Stimulated activated CD4-positive, alpha-beta T cell treated with anti-CD3 and anti-CD28 coated beads, Interleukin-12 subunit alpha, Interleukin-12 subunit beta, amount 100 ng/mL, for 48 hours (primary cell): ENCODE results near the gene GPAT3.
"Not testable (repeated sequence)": the region's sequence is repeated elsewhere in the genome, so short reads cannot be mapped to it uniquely, and the experiment has no call there.

Source experiments
- DNase-seq, 3 donors: peaks; one replicate each; pipeline ENCODE4 v3.0.0-alpha.2; 2020; ENCODE audit warnings: low read depth in 2 of 3, low spot score in 1 of 3

Gene GPAT3

DNA sequence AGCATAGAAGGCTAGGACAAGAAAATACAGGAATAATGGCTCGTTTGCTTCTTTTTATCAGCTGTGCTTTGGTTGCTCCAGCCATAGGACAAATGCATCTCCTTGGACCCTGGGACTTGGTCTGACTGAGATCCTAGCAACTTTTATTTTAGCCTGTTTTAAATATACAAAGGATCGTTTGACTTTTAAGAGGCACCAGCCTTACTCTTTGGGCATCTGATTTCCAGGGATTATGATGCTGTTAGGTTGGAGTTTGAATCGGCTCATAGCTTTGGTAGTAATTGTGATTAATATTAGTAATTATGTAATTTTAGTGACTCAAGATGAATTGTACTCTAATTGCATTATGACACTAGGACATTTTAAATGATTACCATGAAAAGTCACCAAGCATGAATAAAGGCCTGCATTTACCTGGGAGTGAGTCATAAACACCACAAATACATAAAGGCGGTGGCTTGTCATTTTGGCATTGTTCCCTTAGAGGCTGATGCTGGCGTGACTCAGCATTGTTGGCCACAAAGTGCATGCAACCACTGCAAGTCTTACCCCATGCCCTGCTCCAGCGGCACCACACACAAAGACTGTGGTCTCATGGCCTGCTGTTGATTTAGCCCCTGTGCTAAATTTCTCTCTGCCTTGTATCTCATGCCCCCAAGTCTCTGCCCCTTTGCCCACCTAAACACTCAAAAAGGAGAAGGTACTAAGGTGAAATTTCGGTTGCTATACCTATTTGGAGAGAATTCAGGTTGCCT, 12.4 kb downstream of the GPAT3 start:
- peak; percentile 54 to 62 (median 54) for DNase-seq

DNA sequence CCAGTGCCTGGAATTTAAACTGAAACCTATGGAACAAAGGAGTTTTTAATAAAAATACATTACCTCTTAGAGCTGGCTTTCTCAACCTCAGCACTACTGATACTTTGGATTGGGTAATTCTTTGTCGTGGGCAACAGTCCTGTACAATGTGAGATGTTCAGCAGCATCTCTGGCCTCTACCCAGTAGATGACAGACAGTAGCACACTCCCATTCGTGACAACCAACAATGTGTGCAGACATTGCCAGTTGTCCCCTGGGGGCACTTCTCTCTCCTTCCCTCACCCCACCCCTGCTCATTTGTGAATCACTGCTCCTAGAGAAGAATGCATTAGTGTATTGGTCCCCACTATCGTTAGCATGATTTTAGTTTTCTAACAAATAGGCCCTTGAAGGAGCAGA, 16.2 kb downstream of the GPAT3 start:
- no peak for DNase-seq

DNA sequence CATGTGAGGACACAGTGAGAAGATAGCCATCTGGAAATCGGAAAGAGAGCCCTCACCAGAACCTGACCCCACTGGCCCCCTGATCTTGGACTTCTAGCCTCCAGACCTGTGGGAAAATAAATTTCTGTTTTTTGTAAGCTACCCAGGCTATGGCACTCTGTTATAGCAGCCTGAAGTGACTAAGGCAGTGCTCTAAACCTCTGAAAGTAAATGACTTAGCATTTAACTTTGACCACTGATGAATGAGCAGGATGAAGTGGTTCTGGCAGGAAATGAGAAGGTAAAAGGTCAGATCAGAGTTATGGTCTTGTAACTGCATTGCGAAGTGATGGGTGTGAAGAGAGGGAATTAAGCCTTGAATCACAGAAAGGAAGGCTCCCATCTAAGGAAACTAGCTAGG, 17.0 kb downstream of the GPAT3 start:
- DNase-seq, result no peak

DNA sequence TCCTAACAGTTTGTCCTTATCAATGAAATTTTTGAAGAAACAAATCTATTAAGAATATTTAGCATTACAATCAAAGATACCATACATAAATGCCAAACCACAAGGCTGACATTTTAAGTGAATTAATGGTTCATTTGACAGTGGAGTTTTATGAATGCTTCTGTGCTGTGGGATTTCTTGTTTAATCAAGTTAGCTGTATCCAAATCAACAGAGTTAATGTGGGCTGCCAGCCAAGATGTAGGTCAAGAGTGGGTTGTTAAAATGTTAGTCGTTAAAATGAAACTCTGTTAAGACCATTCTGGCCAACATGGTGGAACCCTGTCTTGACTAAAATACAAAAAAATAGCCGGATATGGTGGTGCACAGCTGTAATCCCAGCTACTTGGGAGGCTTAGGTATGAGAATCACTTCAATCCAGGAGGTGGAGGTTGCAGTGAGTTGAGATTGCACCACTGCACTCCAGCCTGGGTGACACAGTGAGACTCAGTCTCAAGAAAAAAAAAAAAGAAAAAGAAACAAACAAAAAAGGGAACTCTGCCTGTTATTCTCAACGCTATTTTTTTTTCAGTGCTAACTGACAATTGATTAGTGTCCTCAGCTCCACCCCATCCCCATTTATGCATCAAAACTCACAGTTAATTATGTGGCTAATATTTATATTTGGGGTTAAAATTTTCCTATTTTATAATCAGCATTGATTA, 20.2 kb downstream of the GPAT3 start:
- DNase-seq, result no peak

DNA sequence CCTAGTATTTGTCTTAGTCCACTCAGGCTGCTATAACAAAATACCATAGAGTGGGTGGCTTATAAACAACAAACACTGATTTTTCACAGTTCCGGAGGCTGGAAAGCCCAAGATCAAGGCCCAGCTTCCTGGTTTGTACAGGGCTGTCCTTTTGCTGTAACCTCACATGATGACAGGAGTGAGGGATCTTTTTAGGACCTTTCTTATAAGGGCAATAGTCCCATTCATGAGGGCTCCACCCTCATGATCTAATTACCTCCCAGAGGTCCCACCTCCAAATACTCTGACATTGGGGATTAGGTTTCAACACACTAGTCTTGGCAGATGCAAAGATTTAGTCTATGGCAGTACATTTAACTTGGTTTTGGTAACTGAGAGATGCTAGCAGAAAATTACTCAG, 20.9 kb downstream of the GPAT3 start:
- DNase-seq, result no peak

DNA sequence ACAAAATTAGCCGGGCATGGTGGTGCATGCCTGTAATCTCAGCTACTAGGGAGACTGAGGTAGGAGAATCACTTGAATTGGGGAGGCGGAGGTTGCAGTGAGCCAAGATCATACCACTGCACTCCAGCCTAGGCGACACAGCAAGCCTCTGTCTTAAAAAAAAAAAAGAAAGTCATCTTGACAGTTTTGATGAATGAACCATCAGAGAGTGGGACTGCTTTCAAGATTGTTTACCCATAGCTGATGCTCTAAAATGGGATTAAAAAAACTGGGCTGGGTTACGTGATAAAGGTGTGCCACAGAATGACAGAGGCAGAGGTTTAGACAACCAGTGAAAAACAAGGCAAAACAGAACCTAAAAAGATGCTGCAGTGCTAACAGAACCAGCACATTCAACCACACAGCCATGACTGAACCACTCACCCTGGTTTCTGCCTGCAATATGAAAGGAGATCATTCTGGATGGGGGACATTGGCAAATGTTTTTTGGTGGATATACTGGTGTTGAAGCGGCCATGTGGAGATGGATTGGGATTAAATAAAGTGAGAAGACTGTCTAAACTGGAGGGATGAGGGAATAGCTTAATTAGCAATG, 22.2 kb downstream of the GPAT3 start:
- no peak for DNase-seq

DNA sequence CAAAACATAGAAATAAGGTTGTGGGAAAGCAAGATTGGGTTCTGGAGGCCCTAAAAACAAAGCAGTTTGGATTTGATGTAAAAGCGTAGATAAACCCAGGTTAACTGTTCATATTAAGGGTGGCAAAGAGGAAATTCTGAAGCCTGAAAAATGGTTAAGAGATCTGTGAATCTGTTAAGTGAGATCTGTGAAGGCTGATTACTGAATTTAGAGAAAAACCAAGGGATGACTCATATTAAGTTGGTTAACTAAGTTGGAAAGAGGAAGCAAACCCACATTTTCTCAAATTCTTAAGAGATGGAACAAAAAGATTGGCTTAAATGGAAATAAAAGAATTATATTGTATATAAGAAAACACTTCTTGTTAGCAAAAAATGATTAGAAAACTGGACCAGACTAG, 22.8 kb downstream of the GPAT3 start:
- DNase-seq, result no peak

DNA sequence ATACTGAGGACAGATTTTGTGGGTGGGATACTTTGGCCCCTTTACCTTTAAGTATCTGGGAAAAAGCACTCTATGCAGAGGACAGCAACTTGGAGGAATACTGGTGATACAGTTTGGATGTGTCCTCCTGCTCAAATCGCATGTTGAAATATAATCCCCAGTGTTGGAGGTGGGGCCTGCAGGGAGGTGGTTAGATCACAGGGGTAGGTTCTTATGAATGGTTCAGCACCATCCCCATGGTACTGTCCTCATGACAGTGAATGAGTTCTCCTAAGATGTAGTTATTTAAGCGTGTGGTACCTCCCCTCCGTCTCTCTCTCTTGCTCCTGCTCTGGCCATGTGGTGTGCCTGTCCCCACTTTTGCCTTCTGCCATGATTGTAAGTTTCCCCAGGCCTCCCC, 24.6 kb downstream of the GPAT3 start:
- DNase-seq, result no peak

DNA sequence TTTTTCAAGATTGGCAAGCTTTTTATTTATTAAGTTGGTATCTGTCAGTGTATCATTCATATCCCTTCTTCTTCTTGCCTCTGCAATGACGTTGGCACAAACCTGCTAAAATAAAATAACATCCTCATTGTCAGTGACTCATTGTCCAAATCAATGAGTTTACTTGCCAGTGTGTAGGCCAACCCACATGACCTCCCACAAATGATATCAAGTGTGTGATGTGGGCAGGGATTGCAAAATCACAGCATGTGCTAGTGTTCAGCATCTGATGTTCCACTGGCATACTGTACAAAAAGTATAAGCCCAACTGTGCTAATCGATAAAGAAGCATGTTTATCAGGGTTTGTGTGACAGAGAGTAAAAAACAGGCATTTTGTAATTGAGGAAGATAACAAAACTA, 25.5 kb downstream of the GPAT3 start:
- DNase-seq, result no peak

DNA sequence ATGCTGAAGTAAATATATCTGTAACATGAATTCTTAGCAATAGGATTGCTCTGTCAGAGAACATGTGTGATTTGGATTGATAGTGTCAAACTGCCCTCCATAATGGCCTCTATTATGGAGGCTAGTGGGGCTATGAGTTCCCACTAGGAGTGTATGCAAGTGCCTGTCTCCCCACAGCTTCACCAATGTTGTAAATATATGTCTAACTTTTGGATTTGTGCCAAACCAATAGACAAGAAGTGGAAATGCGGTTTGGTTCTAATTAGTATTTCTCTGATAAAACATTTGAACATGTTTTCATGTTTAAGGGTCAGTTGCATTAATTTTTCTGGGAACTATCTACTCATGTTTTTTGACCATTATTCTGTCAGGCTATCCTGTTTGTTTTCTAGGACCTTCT, 28.1 kb downstream of the GPAT3 start:
- DNase-seq, result no peak

DNA sequence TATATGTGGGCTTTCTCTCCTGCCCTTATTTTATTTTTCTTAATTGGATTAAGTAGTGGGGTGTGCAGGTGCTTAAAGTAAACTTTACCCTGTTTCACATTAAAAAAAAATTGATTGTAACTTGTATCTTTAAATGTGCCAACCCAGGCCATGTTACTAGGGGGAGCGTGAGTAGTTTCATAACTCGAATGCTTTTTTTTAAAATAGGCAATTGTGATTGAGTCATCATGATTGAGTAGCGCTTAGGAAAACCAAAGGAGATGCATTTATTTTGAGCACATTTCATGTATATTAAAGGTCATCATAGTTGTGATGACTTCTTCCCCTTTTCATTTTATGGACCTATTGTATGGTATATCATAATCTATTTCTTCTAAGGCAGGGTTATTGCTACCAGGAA, 32.2 kb downstream of the GPAT3 start:
- no peak for DNase-seq

DNA sequence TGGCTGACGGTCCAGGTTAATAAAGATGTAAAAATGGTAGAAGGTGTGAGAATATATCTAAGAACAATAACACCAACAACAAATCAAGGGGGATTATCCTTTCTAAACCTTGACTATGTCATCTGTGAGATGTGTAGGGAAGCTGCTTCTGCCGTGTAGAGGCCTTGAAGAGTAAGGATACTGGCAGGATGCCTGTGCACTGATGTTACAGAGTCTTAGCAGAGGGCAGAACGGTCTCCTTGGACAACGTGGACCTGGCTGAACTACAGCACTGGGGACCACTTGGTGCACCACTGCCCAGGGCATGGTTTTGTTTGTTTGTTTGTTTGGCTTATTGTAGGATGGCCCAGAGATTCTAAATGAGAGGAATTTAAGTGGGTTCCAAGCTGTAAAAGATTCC, 33.5 kb downstream of the GPAT3 start:
- no peak for DNase-seq

DNA sequence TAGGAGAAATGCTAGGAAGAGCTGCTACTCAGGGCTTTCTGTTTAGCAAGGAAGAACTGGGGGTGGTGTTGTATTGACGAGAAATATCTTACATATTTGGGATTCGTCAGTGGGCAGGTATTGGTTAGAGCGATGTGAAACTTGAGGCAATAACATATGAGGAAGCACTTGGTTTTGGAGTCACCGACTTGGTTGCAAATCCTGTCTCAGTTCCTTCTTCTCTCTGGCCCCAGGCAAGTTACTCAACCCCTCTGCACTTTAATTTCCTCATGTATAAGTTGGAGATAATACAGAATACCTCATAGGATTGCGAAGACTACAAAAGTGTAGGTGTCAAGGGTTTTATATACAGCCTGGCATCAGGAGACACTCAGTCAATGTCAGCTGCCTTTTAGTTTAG, 34.1 kb downstream of the GPAT3 start:
- no peak for DNase-seq

DNA sequence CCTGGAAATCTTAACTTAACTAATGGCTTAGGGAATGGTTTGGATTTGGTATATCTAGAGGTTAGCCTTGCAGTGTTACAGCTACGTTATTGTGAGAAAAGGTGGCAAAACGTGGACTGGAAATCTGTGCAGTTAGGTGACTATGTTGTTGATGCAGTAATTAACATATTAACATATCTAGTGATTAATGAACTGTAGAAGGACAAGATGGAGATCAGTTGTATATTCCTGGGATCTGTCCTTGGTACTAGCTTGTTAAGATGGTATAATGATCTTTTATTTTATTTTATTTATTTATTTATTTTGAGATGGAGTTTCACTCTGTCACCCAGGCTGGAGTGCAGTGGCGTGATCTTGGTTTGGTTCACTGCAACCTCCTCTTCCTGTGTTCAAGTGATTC, 36.9 kb downstream of the GPAT3 start:
- no peak for DNase-seq

DNA sequence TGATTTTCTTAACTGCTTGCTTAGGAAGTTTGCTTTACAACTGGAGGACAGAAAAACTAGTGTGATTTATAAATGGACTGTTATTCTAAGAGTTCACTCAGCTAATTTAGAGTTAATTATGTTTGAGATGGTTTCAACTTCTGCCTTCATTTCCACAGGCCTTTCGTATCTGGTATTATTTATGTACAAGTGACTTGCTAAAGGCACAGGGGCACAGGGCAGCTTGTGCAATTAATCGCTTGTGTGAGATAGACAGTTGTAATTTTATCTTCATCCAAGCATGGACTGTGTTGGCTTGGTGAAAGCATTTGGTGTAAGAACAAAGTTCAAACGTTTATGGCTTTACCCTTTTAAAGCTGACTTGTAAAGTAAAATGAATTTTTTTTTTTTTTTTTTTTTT, 38.3 kb downstream of the GPAT3 start:
- DNase-seq, result no peak

DNA sequence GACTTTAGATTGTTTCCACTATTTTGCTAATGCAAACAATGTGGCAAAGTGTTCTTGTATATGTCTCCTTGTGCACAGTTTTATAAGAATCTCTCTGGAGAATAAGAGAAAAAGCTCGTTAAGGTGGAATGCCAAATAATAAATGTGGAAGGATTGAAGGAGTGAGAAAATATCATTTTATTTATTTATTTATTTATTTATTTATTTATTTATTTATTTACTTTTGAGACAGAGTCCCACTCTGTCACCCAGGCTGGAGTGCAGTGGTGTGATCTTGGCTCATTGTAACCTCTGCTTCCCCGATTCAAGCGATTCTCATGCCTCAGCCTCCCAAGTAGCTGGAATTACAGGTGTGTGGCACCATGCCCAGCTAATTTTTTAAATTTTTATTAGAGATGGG, 40.3 kb downstream of the GPAT3 start:
- not testable (repeated sequence) for DNase-seq

DNA sequence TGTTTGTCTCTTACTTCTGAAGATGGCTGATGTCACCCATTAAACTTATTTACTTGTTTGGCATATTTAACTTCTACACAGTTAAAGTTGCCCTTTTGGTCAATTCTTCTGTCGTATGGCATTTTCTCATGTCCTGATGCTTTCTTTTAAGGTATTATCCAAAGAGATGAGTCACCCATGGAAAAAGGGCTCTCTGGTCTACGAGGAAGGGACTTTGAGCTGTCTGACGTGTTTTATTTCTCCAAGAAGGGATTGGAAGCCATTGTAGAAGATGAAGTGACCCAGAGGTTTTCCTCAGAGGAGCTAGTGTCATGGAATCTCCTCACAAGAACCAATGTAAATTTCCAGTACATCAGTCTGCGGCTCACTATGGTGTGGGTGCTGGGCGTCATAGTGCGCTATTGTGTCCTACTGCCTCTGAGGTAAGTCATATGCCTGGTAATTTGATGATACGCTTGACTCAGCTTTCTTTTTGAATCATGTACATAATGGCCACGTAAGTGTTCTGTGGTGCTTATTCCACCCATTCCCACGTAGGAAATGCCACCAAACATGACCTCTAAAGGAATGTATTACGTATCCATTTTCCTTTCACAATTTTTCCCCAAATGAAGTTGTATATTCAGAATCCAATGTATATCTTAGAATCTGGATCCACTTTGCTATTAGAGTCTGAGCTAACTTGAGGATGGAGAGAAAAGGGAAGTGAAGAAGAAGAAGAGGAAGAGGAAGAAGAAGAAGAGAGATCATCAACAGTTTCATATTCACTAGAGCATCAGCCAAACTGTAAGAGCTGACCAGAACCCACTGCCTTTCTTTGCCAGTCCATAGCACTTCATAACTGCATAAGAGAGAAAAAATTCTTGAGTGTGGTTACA, 45.7 kb downstream of the GPAT3 start:
- DNase-seq, result no peak

DNA sequence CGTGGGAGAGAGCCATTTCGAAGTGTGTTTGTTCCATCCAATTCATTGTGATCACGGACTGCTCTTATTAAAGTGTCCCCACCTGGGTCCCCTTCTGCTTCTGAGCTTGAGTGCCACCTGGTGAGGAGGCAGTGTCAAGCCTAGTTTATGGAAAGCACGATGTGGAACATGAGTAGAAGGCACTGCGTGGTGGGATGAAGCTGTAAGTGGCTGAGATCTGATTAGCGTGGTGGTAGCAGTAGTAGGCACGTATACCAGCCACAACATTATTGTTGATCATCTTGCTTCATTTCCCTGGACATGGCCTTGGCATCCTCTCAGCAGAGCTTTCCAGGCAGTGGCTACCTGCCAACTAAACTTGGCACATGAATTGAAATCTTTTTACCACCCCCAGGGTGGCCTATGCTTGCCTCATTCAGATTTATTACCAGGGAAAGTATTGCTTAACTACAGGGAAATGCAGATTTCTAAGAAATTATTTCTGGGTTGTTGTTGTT, 46.4 kb downstream of the GPAT3 start:
- no peak for DNase-seq

DNA sequence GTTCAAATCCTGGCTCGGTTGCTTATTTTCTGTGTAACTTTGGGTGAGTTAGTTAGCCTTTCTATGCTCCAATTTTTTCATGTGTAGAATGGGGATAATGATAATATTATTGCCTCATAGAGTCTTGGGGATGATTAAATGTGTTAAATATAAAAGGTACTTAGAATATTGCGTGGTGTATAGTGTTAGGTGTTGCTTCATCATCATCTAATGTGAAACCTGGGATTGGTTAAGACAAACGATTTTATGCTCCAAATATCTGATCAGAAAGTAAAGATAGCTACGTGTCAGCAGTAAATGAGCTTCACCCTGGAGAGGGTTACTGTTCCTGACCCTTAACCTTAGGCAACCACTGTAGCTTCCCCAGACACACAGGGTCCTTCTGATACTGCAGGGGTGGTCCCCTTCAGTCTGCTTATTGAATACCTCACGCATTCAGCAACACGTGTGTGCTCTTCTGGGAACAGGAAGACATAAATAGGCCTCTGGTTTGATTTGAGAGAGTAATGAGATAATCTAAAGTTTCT, 50.1 kb downstream of the GPAT3 start:
- DNase-seq, result no peak

DNA sequence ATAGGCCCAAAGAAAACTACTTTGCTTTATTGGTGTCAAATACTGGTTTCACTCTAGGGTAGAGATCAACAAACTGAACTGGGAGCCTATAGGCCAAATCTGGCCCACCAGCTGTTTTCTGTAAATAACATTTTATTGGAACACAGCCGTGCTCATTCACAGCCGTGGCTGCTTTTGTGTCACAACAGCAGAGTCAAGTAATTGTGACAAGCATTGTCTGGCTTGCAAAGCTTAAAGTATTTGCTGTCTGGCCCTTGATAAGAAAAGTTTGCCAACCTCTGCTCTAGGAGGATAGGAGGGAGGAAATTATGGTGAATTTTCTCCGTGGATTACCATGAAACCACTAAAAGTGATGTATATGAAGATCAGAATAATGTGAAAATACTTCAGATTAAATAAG, 53.4 kb downstream of the GPAT3 start:
- no peak for DNase-seq

DNA sequence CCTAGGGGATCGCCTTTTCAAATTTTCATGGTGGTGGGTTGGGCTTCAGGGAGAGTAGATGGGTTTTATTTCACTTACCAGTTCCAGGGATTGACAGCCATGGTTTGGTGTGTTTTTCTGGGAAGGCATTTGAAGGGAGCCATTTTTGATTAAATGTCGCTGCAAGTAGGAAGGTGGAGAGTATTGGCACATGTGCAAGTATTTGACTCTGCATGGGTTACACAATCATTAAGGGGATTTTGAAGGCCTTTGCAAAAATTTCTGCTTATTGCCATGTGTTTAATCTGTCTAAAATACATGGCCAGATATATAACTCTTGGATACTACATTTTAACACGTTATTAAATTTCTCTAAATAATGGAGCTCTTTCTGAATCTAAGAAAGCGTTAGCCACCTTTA, 55.1 kb downstream of the GPAT3 start:
- no peak for DNase-seq
